PC-3 (cell line): ENCODE data around the gene PEX5L. TPM values are rescaled to one million over a fixed set of nuclear protein-coding genes. Genes with fewer than 3 reads are reported as not detected.
"Not testable (repeated sequence)": the region's sequence is repeated elsewhere in the genome, so short reads cannot be mapped to it uniquely, and the experiment has no call there.

Source experiments
- ATAC-seq: fragments of 200-7000 bp; cut with Tn5 transposase; 2 replicates; pipeline ENCODE4 v1.9.1; 2020; ENCODE audit warnings: mild to moderate bottlenecking, moderate library complexity
- BruUV-seq: library from RNA; stranded (reverse); fragments of 400-500 nt; replicated peaks from 2 replicates; lab custom pipeline; 2021; lab: Mats Ljungman, UMichigan
- CTCF ChIA-PET: fragments of 300-600 bp; sonication (Branson Sonifier 250); formaldehyde crosslinking; loops from one replicate; lab custom pipeline; 2022; ENCODE audit warnings: antibody characterized with exemption; lab: Charles Lee
- POLR2A ChIA-PET: fragments of 300-600 bp; sonication (Branson Sonifier 250); formaldehyde crosslinking; loops from one replicate; lab custom pipeline; 2022; ENCODE audit warnings: antibody characterized with exemption; ENCODE audit not compliant: unreplicated experiment; lab: Charles Lee
- DNase-seq: peaks from one replicate; pipeline ENCODE4 v3.0.0-alpha.2; 2015
- H2AFZ ChIP-seq: fragments of 300-600 bp; sonication (generic); 2 replicates; pipeline ENCODE4 v1.6.0; 2016; ENCODE audit warnings: antibody characterized with exemption, low read length
- H3F3A ChIP-seq: fragments of 300-600 bp; sonication (generic); one replicate; pipeline ENCODE4 v1.6.0; 2017; ENCODE audit warnings: antibody characterized with exemption, low read length, control low read depth, mild to moderate bottlenecking; ENCODE audit not compliant: unreplicated experiment
- H3K27ac ChIP-seq: fragments of 300-600 bp; sonication (generic); 2 replicates; pipeline ENCODE4 v1.5.1; 2016; ENCODE audit warnings: mild to moderate bottlenecking, low read length
- H3K27me3 ChIP-seq: fragments of 300-600 bp; sonication (generic); 2 replicates; pipeline ENCODE4 v1.6.1; 2016; ENCODE audit warnings: low read length, mixed read lengths
- H3K36me3 ChIP-seq: fragments of 300-600 bp; sonication (generic); 2 replicates; pipeline ENCODE4 v1.6.1; 2016; ENCODE audit warnings: low read depth, mixed run types, low read length, mixed read lengths
- H3K4me1 ChIP-seq: fragments of 300-600 bp; sonication (generic); 2 replicates; pipeline ENCODE4 v1.5.1; 2016; ENCODE audit warnings: low read length; ENCODE audit not compliant: insufficient read depth
- H3K4me2 ChIP-seq: fragments of 300-600 bp; sonication (generic); 2 replicates; pipeline ENCODE4 v1.6.0; 2016; ENCODE audit warnings: low read length
- H3K4me3 ChIP-seq: fragments of 300-600 bp; sonication (generic); 2 replicates; pipeline ENCODE4 v1.5.1; 2016; ENCODE audit warnings: mild to moderate bottlenecking, low read length, mixed read lengths
- H3K79me2 ChIP-seq: fragments of 300-600 bp; sonication (generic); 2 replicates; pipeline ENCODE4 v1.6.1; 2017; ENCODE audit warnings: low read length, mixed read lengths
- H3K9ac ChIP-seq: fragments of 300-600 bp; sonication (generic); 2 replicates; pipeline ENCODE4 v1.6.0; 2016; ENCODE audit warnings: mild to moderate bottlenecking, low read length
- H3K9me2 ChIP-seq: fragments of 300-600 bp; sonication (generic); replicated peaks from 2 replicates; pipeline ENCODE4 v1.6.1; 2016; ENCODE audit warnings: mixed run types, low read length, mixed read lengths
- H3K9me3 ChIP-seq: fragments of 300-600 bp; sonication (generic); 2 replicates; pipeline ENCODE4 v1.6.1; 2016; ENCODE audit warnings: low read length, mixed read lengths
- H4K20me1 ChIP-seq: fragments of 300-600 bp; sonication (generic); 2 replicates; pipeline ENCODE4 v1.6.1; 2016; ENCODE audit warnings: low read length, mixed read lengths
- EZH2 ChIP-seq: fragments of 300-600 bp; sonication (generic); IDR thresholded peaks from one replicate; pipeline ENCODE4 v1.6.1; 2017; ENCODE audit warnings: antibody characterized with exemption, mild to moderate bottlenecking, low read length; ENCODE audit not compliant: unreplicated experiment
- EZH2phosphoT487 ChIP-seq: fragments of 300-600 bp; sonication (generic); IDR thresholded peaks from 2 replicates; pipeline ENCODE4 v1.6.1; 2018; ENCODE audit warnings: mild to moderate bottlenecking, antibody characterized with exemption, low read length, borderline replicate concordance
- intact Hi-C: fragments of 100-400 bp; cut with micrococcal nuclease; formaldehyde crosslinking; loops from 2 replicates; pipeline ENCODE4 v1.9.0; 2023
- total RNA-seq: library from RNA; depleted of rRNA; stranded (reverse); fragments of >200 nt; gene quantifications from 2 replicates; pipeline ENCODE4 v1.2.3, GENCODE V29; 2014
- TF ChIP-seq, protein P1 (sequence below): fragments of 300-600 bp; sonication (generic); conservative IDR thresholded peaks from 2 replicates; pipeline ENCODE4 v1.5.1; 2017; ENCODE audit warnings: antibody characterized with exemption, low read depth, mild to moderate bottlenecking, low read length

The PEX5L gene
- total RNA-seq, 1 experiment from 2014 or later, result 0.69 TPM

DNA sequence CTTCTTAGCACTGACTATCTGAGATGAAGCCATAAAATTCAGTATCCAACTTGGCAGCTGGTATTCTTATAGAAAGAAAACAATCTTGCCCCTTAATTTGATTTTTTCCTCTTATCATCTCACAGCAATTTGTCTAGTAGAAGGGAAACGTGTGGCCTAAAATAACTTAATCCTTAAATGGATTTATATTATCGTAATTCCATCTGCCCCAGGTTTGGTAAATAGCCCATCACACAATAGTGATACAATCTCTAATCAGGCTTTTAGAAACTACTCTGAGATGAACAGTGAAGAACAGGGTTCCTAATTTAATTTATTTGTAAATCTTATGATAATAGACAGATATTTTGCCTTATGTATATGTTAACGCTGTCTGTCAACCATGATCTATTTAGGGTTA, 24.8 kb downstream of the PEX5L start:
- no peaks in the 10 kb centered on the region for H4K20me1 ChIP-seq
- H3K27me3 ChIP-seq, result no peaks in the 10 kb centered on the region
- ChIA-PET POLR2A (no interaction called here), CTCF (no interaction called here)
- no peaks in the 10 kb centered on the region for H3K9me2 ChIP-seq
- ATAC-seq (no peak), DNase-seq (no peak)
- TF ChIP-seq EZH2phosphoT487 (no peak), EZH2 (no peak)
- TF ChIP-seq, protein P1, sequence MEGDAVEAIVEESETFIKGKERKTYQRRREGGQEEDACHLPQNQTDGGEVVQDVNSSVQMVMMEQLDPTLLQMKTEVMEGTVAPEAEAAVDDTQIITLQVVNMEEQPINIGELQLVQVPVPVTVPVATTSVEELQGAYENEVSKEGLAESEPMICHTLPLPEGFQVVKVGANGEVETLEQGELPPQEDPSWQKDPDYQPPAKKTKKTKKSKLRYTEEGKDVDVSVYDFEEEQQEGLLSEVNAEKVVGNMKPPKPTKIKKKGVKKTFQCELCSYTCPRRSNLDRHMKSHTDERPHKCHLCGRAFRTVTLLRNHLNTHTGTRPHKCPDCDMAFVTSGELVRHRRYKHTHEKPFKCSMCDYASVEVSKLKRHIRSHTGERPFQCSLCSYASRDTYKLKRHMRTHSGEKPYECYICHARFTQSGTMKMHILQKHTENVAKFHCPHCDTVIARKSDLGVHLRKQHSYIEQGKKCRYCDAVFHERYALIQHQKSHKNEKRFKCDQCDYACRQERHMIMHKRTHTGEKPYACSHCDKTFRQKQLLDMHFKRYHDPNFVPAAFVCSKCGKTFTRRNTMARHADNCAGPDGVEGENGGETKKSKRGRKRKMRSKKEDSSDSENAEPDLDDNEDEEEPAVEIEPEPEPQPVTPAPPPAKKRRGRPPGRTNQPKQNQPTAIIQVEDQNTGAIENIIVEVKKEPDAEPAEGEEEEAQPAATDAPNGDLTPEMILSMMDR, result no peak
- H3K4me1 ChIP-seq, result no peaks in the 10 kb centered on the region
- intact Hi-C loops, result no loop called here
- no peak overlapping the region for H3K4me2 ChIP-seq
- H3K4me3 ChIP-seq, result no peak overlapping the region
- H3K9ac ChIP-seq, result no peak overlapping the region
- no peak overlapping the region for H2AFZ ChIP-seq
- no peaks in the 10 kb centered on the region for H3F3A ChIP-seq
- no peaks in the 10 kb centered on the region for H3K9me3 ChIP-seq
- no peaks in the 10 kb centered on the region for H3K79me2 ChIP-seq
- no peaks in the 10 kb centered on the region; the same call in 1 of the 2 replicates for H3K36me3 ChIP-seq
- no peak overlapping the region for H3K27ac ChIP-seq
- BruUV-seq, result no TSS peak

DNA sequence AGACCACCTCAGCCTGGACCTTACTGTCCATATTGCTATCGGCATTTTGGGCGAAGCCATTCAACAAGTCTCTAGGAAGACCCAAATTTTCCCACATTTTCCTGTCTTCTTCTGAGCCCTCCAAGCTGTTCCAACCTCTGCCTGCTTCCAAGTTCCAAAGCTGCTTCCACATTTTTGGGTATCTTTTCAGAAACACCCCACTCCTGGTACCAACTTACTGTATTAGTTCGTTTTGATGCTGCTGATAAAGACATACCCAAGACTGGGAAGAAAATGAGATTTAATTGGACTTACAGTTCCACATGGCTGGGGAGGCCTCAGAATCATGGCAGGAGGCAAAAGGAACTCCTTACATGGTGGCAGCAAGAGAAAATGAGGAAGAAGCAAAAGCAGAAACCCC, 28.4 kb downstream of the PEX5L start:
- H3F3A ChIP-seq, CTCF ChIA-PET, H3K4me3 ChIP-seq, DNase-seq, H2AFZ ChIP-seq, H3K4me2 ChIP-seq, H3K9me3 ChIP-seq, intact Hi-C loops, H4K20me1 ChIP-seq, H3K9ac ChIP-seq, BruUV-seq, ATAC-seq, H3K27ac ChIP-seq, H3K79me2 ChIP-seq, H3K36me3 ChIP-seq, H3K4me1 ChIP-seq, H3K9me2 ChIP-seq, H3K27me3 ChIP-seq: not testable (repeated sequence)
- POLR2A ChIA-PET, result interaction anchor here (0.6 kb wide), 1 partner anchor 21 kb away, joined by 3 read pairs; no protein-coding TSS in a partner anchor

DNA sequence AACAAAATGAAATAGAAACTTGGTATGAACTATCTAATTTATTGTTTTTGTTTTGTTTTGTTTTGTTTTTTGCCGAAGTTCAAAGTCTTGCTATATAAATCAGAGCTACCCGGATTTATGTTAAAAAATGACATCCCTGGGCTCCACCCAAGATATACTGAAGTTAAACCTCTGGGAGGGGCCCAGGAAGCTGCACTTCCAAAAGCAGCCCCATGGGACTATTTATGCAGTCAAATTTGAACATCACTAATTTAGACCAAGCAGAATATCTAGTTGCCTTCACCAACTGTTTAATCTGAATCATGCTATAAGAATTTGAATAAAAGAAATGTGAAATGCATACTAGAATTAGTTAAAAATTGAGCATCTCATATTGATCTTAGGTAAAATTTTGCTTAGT, 32.2 kb downstream of the PEX5L start:
- ChIA-PET POLR2A (no interaction called here), CTCF (no interaction called here)
- Histone ChIP-seq H3K36me3 (no peaks in the 10 kb centered on the region; the same call in 1 of the 2 replicates), H3K79me2 (no peaks in the 10 kb centered on the region), H3K4me1 (no peaks in the 10 kb centered on the region), H3K9ac (no peak overlapping the region), H3K9me2 (no peaks in the 10 kb centered on the region), H3K27ac (no peak overlapping the region), H3K4me2 (no peak overlapping the region), H4K20me1 (no peaks in the 10 kb centered on the region), H3K9me3 (no peaks in the 10 kb centered on the region), H3K4me3 (no peak overlapping the region), H3F3A (no peaks in the 10 kb centered on the region), H2AFZ (no peak overlapping the region), H3K27me3 (no peaks in the 10 kb centered on the region)
- BruUV-seq, result no TSS peak
- no peak for ATAC-seq
- no peak for TF ChIP-seq EZH2
- no peak for TF ChIP-seq EZH2phosphoT487
- TF ChIP-seq, protein P1, result no peak
- no peak for DNase-seq
- intact Hi-C loops, result no loop called here
